GM12873 (cell line): ENCODE data around the gene FOXP4.

Source experiments
- CTCF ChIP-seq: IDR thresholded peaks from 2 replicates; pipeline ENCODE4 v1.5.1; 2012; ENCODE audit warnings: low read depth, mild to moderate bottlenecking, moderate library complexity, low read length, control low read depth; ENCODE audit not compliant: insufficient read depth; ENCODE audit errors: missing control alignments

The FOXP4 gene

DNA sequence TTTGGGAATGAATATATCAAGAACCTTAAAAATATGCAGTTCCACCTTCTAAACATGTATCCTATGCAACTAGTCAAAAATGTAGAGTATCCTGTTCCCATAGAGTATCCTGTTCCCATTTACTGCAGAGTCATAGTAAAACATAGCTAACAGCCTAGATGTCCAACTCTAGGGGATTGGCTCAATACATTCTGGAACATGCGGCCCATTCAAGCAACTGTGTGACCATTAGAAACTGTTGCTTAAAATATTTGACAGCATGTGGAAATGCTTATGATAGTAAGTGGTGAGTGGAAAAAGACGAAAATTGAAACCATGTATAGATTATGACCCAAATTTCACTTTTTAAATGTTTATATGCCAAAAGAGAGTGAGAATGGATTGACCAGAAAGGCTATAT lies 11.2 kb downstream of the FOXP4 start:
- TF ChIP-seq CTCF, result no peak

DNA sequence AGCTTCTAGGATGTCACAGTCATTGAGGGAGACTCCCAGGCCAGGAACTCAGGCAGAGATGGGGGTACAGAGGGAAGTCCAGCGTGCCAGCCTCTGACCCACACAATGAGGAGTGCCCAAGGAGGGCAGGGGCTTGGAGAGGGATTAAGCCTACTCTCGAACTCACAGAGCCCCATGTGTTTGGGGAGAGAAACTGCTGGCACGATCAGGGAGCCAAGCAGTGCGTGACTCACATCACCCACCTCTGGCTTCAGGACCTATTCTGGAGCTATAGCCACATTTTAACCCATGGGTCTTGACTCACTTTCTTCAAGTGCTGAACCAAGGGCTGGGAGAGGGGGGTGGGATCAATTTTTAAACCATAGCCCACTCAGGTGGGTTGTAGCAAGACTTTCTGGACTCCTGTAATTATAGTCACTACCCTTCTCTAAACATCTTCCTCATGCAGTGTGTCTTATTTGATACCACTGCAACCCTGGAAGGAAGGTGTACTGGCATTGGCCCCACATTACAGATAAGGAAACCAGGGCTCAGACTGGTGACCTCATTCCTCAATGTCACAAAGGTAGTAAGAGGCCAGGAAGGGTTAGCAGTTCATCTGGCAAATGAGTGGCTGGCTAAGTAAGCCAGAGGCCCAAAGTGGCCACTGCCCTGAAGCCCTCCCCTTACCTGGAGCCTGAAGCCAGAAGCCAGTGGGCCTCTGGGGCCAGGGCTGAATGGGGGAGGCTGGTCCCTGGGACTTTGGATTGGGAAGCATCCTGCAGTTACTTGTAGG lies 12.0 kb downstream of the FOXP4 start:
- TF ChIP-seq CTCF, result no peak

GRCh38 chr6:41559655-41560427 lies 13.7 kb downstream of the FOXP4 start:
- no peak for TF ChIP-seq CTCF

GRCh38 chr6:41560431-41561192 lies 14.4 kb downstream of the FOXP4 start:
- TF ChIP-seq CTCF, result no peak

DNA sequence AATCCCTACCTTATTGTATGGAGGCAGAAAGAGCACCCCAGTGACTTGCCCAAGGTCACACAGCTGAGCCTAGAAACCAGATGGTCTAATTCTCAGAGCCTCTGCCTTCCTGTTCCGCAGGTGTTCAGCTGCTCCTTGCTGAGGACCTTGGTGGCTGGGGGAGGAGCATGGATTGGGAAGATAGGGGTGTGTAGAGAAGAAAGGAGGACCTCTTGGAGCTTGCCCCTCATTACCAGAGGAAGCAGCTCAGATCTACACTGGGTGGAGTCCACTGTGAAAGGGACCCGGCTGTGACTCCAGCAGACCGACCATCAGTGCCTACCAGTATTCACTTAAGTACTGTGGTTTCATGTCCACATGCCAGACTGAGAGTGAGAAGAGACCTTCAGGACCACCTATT lies 15.2 kb downstream of the FOXP4 start:
- TF ChIP-seq CTCF, result no peak

- TF ChIP-seq CTCF, result no peak
Measured at GRCh38 chr6:41561931-41562911, 16.0 kb downstream of the FOXP4 start.
